CD4-positive, alpha-beta T cell treated with Interleukin-2 at 100 ng/mL for 4 hours (primary cell): ENCODE results near the gene AVPI1.

Experiments
- DNase-seq: peaks from one replicate; pipeline ENCODE4 v3.0.0-alpha.2; 2020; ENCODE audit warnings: low spot score

Gene AVPI1, protein sequence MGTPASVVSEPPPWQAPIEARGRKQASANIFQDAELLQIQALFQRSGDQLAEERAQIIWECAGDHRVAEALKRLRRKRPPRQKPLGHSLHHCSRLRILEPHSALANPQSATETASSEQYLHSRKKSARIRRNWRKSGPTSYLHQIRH

GRCh38 chr10:97686962-97687784 lies at the start of gene AVPI1:
AVPI1 (minus strand) TSS chr10:97687241; CDS start chr10:97679905, 7,336 bp downstream.
- DNase-seq, result peak; percentile 94

DNA sequence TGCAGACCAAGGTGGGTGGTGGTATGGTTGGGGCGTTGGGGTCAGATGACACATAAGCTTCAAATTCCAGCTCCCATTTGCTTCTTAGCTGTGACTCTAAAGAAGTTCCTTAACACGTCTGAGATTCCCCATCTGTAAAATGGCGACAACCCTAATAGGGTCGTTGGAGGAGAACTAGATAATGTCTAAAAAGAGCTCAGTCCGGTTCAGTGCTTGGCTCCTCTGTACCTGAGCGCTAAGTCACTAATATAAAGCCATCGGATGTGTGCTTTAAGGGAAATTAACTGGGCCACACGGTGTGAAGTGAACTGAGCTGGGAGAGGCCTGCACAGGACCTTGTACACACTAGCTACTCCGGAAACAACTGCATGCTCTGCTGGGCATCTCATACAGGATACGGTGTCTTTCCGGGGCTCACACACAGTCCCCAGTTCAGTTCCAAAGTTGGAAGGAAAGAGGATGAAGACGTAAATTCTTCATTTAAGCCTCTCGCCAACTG lies 49.4 kb upstream of the AVPI1 start:
- no peak for DNase-seq

DNA sequence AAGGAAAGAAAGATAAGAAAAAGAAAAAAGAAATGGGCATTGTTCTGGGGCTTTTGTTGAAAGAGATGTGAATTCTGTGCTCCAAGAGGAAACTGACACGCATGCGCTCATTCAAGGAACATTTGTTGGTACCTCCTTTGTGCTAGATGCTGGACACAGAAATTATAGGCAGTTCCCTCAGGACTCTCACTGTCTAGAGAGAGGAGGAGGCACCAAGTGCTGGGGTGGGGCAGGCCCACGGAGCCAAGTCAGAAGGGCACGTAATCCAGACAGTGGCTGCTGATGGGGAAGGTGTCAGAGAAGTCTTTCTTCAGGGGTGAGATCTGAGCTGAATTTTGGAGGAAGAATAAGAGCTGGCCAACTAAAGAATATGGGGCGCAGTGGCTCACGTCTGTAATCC lies 47.0 kb upstream of the AVPI1 start:
- no peak for DNase-seq

DNA sequence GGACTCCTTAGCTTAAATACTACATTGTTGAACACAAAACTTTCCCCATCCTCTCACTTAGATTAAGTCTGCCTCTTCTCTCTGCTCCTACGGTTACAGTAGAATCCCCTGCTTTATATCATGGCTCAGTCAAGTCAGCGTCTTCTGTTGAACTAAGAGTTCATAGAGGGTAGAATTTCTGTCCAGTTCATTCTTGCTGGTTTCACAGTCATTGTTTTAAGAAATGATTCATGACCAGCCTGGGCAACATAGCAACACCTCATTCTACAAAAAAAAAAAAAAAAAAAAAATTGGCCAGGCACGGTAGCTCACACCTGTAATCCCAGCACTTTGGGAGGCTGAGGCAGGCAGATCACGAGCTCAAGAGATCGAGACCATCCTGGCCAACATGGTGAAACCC lies 46.2 kb upstream of the AVPI1 start:
- no peak for DNase-seq

DNA sequence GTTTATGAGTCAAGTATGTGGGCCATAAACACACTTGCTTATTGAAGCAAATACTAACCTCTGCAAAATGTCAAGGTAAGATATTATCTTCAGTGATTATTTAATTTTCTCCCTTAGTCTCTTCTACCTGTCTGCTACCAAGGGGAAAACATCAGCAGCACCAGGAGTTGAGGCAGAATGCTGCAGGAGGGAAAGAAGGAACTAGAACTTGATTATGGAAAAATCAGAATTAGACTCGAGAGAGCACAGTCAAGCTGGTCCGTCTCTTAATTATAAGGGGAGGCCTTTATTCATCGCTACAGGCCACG lies 45.0 kb upstream of the AVPI1 start:
- no peak for DNase-seq

DNA sequence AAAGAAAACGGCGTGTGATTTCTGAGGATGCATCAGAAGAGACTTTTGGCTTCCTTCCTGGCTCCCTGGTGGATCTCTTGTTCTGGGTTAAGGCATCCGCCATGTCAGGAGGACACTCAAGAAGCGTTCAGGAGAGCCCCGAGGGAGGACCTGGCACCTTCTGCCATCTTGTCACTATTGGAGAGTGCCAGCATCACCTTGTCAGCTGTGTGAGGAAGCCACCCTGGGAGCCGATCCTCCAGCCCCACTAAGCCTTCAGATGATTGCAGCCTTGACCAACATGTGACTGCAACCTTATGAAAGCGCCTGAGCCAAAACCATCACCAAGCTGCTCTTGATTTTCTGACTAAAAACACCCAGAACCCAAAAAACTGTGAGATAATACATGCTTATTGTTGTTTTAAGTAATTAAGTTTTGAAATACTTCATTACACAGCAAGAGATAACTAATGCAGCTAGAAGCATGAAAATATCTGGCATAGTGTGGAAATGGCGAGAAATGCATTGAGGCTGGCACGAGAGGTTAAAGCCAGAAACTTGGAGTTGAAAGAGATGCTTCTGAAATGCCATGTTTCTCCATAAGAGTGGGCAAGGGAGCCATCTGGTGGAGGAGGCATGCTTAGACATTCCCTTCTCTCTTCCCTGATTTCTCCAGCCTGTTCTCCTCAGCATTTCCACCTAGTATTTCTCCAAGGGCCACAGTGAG lies 44.5 kb upstream of the AVPI1 start:
- peak; percentile 66 for DNase-seq

GRCh38 chr10:97729014-97729413 lies 42.0 kb upstream of the AVPI1 start:
- DNase-seq, result no peak

GRCh38 chr10:97726636-97727178 lies 39.7 kb upstream of the AVPI1 start:
- no peak for DNase-seq

DNA sequence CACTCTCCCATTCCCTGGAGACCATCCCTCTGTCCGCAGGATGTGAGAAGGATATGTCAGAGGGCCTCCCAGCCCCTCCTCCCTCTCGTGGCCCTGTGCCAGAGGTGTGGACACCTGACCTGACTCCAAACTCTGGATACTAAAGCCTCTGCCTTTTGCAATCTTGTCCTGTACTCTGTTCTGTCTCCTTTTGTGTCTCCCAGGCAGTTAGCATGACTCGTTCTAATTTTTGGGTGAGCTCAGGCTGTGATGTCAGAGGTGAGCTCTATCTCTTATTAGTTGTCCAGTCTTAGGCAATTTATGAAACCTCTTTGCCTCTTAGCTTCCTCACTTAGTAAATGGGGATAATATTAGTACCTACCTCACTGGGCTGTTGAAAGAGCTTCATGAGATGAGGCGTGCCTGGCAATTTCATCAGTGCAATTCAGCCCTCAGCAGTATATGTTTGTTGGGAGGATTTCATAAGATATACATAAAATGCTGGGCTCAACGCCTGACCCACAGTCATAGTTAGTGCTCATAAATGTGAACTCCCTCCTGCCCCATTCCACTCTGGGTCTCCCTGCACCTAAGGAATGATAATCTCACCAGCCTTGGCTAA lies 37.4 kb upstream of the AVPI1 start:
- no peak for DNase-seq

DNA sequence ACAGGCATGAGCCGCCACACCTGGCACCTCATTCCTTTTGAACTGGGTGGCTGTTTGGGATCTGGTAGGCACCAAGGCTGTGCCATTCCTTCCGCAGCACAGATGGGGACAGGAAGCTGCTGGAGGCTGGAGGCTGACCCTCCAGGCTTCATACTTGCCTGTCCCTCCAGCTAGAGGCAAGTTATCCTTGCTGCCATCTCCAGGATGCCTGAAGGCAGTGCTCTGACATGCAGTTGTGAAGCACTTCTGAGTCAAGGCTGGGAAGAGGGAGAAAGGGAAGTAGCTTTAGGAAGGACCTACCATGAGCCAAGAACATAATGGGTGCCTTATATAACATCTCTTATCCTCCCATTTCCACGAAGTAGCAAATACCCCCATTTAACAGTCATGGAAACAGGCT lies 36.0 kb upstream of the AVPI1 start:
- DNase-seq, result no peak

DNA sequence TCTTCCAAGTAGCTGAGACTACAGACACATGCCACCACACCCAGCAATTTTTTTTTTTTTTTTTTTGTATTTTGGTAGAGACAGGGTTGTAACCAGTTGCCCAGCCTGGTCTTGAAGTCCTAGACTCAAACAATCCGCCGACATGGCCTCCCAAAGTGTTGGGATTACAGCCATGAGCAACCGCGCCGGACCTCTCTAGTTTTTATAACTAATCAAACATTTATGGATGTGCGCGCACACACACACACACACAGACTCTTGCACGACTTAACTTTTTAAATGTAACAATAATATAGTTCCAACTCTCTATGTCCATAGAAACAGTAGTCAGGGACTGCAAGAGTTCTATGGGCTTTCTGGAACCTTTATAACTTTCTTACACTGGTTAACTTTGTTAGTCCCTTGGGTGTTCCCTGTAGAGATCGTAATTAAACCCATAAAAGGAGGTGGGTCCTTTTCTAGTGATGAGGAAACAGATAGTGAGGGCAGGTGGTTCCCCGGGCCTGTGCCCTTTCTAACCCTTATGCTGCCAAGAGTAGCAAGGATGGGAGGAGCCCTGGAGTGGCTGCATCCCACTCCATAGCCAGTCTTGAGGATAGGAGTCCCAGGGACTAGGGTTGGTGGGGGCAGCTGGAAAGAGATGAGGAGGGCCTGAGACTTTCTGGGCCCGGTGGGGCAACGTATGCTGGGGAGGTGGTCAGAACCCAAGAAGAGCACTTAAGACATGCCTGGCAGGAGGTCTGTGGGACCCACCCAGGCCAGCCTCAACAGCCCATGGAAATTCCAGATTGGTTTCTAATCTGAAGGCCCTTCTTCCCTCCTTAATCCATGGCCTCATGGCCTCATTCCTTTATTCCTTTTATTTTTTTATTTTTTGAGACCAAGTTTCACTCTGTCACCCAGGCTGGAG lies 35.1 kb upstream of the AVPI1 start:
- DNase-seq, result no peak

GRCh38 chr10:97719602-97720001 lies 32.6 kb upstream of the AVPI1 start:
- no peak for DNase-seq

DNA sequence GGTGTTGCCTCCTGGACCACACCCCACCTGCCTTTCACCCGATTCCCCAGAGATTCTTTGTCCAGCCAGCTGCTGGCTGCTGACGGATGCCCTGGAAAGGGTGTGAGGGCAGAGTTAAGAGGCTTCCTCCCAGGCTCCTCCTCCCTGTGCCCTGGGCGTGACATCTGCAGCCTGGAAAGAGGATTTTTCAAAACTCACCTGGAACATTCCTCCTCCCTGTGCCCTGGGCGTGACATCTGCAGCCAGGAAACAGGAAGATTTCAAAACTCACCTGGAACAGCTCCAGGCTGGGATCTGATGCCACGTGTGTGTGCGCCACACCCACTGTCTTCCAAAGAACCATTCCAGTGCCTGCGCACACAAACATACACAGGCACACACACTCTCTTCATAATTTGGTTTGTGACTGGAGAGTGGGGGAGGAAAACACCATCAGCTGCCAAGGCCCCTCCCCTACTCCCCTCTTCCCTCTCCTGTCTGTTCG lies 31.7 kb upstream of the AVPI1 start:
- DNase-seq, result no peak

GRCh38 chr10:97718178-97718577 lies 31.1 kb upstream of the AVPI1 start:
- DNase-seq, result no peak

DNA sequence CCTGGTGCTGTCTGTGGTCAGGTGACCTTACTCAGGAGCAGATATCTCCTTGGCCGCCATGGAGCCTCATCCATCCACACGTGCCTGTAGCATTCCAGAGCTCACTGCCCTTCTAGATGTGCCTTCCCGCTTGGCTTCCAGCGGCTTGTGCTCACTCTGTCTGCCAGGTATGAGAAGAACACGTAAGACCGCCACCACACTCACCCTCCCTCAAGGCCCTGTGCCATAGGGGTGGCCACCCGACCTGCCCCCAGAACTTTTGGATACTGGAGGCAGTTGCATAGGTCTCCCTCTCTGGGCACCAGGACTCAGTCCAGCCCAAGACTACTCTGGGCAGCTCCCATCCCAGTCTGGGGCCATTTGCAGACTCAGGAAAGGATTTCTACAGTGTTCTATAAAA lies 30.6 kb upstream of the AVPI1 start:
- no peak for DNase-seq

- no peak for DNase-seq
Observed at GRCh38 chr10:97715259-97715874, 28.3 kb upstream of the AVPI1 start.

- no peak for DNase-seq
Observed at GRCh38 chr10:97714401-97715258, 27.6 kb upstream of the AVPI1 start.

GRCh38 chr10:97713826-97714400 lies 26.9 kb upstream of the AVPI1 start:
- peak; percentile 53 for DNase-seq

DNA sequence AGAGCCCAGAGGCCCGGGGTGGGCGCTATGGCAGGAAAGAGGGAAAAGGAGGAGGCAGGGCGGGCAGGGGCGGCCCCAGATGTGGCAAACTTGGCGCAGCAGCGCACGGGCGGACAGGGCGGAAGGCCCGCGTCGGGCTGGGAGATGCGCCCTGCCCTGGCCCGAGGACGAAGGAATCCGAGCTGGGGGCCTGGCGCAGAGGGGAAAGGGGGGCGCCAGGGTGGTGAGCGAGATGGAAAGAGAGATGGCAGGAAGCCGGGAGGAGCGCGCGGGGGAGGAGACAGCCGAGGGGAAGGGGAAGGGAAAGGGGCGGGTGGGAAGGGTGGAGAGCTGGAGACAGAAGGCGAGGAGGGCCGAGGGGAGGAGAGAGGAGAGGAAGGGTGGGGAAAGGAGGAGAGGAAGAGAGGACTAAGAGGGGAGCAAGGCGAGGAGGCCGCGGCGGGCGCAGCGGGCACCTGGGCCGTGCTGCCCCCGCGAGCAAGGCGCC lies 26.3 kb upstream of the AVPI1 start, which contains the start of gene MARVELD1:
MARVELD1 (plus strand) TSS at position 392 of the 487 bp plus-strand sequence. CDS start 147 bp downstream, outside the sequence.
- no peak for DNase-seq
